Measurements from ENCODE around the gene NECAB2. TPM values are rescaled to one million over a fixed set of nuclear protein-coding genes. Genes with fewer than 3 reads are reported as not detected.

NECAB2 gene
- total and polyA plus RNA-seq, 2 of the 8 experiments (the other 6 are each of a cell fraction or from before 2014, with no cell fraction given), result 3.6 to 4.2 TPM

DNA sequence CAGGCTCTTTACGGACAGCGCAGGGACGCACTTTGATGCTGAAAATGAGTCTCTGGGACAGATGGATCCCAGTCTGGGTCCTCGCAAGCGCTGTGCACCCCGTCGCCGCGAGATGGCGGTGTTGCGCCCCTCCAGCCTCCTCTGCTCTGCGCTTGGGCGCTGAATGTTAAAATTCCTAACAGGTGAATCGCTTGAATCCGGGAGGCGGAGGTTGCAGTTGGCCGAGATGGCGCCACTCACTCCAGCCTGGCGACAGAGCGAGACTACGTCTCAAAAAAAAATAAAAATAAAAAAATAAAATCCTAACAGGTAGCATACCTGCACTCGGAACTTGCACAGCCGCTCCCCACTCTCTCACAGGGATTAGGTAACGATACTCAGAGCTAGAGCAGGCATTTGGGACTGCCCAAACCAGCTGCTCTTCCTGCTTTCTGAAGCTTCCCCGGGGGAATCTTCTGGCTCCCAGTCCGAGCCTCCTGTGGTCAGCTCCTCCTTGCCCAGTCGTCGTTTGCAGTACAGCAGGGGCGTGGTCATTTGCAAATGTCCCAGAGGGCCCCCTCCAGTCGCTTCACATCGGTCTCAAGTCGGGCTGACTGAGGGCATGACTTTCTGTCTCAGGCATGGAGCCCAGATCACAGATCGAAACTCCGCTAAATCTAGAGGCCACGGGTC, 41.2 kb upstream of the NECAB2 start (continued):
- TF ChIP-seq, protein P1, sequence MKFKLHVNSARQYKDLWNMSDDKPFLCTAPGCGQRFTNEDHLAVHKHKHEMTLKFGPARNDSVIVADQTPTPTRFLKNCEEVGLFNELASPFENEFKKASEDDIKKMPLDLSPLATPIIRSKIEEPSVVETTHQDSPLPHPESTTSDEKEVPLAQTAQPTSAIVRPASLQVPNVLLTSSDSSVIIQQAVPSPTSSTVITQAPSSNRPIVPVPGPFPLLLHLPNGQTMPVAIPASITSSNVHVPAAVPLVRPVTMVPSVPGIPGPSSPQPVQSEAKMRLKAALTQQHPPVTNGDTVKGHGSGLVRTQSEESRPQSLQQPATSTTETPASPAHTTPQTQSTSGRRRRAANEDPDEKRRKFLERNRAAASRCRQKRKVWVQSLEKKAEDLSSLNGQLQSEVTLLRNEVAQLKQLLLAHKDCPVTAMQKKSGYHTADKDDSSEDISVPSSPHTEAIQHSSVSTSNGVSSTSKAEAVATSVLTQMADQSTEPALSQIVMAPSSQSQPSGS (IDR thresholded peaks at IDR 0.05; ENCODE audit: low read length), result 0 out of 2 replicates have a peak, but pooled peaks have one; percentile 32
- TF ChIP-seq SRF (IDR thresholded peaks at IDR 0.05; ENCODE audit: low read depth, low read length) (no peak), GABPA (IDR thresholded peaks at IDR 0.05; ENCODE audit: borderline replicate concordance, insufficient read depth, low read length) (peak; percentile 24; the same call in 1 of the 2 replicates), CBX5 (IDR thresholded peaks at IDR 0.05; ENCODE audit: low read depth, low read length) (no peak), POU5F1 (IDR thresholded peaks at IDR 0.05; ENCODE audit: low read depth, low read length) (no peak)
